ENCODE results near the gene HAUS5.

HAUS5 gene

DNA sequence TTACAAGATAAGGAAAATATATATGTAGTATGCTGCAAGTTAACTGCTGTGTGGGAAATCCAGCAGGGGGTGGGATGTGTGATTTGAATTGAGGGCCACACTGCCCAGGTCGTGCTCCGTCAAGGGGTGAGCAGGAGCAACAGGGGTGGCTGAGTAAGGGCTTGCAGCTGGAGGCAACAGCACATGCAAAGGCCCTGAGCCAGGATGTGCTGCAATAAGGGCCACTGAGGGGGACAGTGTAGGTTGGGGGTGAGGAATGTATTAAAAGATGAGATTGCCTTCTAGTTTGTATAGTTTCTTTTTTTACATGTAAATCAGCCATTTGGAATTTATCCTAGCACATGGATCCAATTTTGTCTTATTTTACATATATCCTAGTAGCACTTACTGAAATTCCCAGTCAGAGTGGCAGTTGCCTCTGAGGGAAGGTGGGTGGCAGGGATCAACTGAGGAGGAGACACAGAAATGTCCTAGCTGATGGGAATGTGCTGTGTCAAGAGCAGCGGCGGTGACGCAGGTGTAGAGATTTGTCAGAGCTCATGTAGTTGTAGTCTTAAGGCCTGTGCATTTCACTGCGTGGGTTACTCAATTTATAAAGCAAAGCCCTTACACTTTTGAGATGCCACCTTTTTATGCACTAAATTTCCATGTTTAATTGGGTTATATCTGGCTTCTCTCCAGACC is 10.9 kb downstream of the HAUS5 start:
- no peak overlapping the region for H3K27ac ChIP-seq (ENCODE audit: poor library complexity, severe bottlenecking)
- H3K27me3 ChIP-seq (ENCODE audit: insufficient read depth, poor library complexity, severe bottlenecking), result no peaks in the 10 kb centered on the region
- TF ChIP-seq CTCF (IDR thresholded peaks at IDR 0.05; ENCODE audit: poor library complexity, severe bottlenecking), result no peak
- ATAC-seq (ENCODE audit: low read depth) (no peak), DNase-seq (ENCODE audit: low spot score) (no peak)
- peaks cover 7% of the 10 kb centered on the region; the same call in 1 of the 2 replicates for H3K36me3 ChIP-seq (ENCODE audit: low read depth)
- H3K9me3 ChIP-seq (ENCODE audit: severe bottlenecking), result no peaks in the 10 kb centered on the region
- H3K4me3 ChIP-seq (ENCODE audit: severe bottlenecking), result no peak overlapping the region
- H3K4me1 ChIP-seq (ENCODE audit: insufficient read depth, poor library complexity, severe bottlenecking), result no peaks in the 10 kb centered on the region

- Histone ChIP-seq H3K4me3 (ENCODE audit: severe bottlenecking) (peak overlapping the region; percentile 86), H3K36me3 (ENCODE audit: low read depth) (peaks cover 36% of the 10 kb centered on the region), H3K4me1 (ENCODE audit: insufficient read depth, poor library complexity, severe bottlenecking) (peaks cover 2% of the 10 kb centered on the region), H3K9me3 (ENCODE audit: severe bottlenecking) (no peaks in the 10 kb centered on the region), H3K27ac (ENCODE audit: poor library complexity, severe bottlenecking) (peak overlapping the region; percentile 52), H3K27me3 (ENCODE audit: insufficient read depth, poor library complexity, severe bottlenecking) (no peaks in the 10 kb centered on the region)
- ATAC-seq (ENCODE audit: low read depth), result no peak
- TF ChIP-seq CTCF (IDR thresholded peaks at IDR 0.05; ENCODE audit: poor library complexity, severe bottlenecking), result no peak
- no peak for DNase-seq (ENCODE audit: low spot score)
Measured at GRCh38 chr19:35628264-35628564, 15.7 kb downstream of the HAUS5 start.

DNA sequence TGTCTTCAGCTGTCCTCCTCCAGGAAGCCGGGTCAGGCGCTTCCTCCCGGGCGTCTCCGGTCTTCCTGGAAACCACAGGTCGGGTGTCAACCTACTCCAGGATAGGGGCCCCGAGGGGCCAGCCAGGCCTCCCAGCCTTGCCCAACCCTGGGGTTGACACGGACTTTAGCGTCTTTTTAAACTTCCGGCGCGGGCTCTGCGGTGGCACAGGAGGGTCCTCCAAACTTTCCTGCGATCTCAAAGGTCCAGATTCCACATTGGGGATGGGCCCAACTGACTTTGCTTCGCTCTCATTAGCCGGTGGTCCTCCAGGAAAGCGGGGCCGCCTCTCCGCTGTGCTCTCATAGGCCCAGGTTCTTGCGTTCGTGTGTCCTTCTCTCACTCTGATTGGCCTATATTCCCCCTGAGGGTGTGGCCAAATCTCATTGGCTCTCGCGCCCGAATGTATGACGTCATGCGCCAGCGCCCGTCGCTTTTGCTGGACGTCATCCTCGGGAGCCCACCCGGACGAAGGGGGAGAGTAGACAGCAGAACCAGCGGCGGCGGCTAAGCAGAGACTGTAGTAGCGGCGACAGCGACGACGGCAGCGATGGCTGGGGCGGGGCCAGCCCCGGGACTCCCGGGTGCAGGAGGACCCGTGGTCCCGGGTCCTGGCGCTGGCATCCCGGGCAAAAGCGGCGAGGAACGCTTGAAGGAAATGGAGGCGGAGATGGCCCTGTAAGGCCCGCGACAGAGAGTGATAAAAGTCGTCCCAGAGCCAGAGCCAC is 16.2 kb downstream of the HAUS5 start, which contains the start of gene RBM42:
RBM42 (plus strand) TSS at position 472 of the 767 bp plus-strand sequence; CDS start at position 590, 118 bp downstream.
- peak; percentile 97 for DNase-seq (ENCODE audit: low spot score)
- Histone ChIP-seq H3K9me3 (ENCODE audit: severe bottlenecking) (no peaks in the 10 kb centered on the region), H3K27ac (ENCODE audit: poor library complexity, severe bottlenecking) (peak within 1 kb of the TSS; percentile 52), H3K4me3 (ENCODE audit: severe bottlenecking) (peak within 1 kb of the TSS; percentile 86), H3K36me3 (ENCODE audit: low read depth) (peaks cover 41% of the 10 kb centered on the region), H3K27me3 (ENCODE audit: insufficient read depth, poor library complexity, severe bottlenecking) (no peaks in the 10 kb centered on the region), H3K4me1 (ENCODE audit: insufficient read depth, poor library complexity, severe bottlenecking) (peaks cover 2% of the 10 kb centered on the region)
- TF ChIP-seq CTCF (IDR thresholded peaks at IDR 0.05; ENCODE audit: poor library complexity, severe bottlenecking), result no peak
- peak; percentile 100 for ATAC-seq (ENCODE audit: low read depth)

- Histone ChIP-seq H3K9me3 (ENCODE audit: severe bottlenecking) (no peaks in the 10 kb centered on the region), H3K27ac (ENCODE audit: poor library complexity, severe bottlenecking) (peak overlapping the region; percentile 52), H3K4me1 (ENCODE audit: insufficient read depth, poor library complexity, severe bottlenecking) (peaks cover 2% of the 10 kb centered on the region), H3K36me3 (ENCODE audit: low read depth) (peaks cover 47% of the 10 kb centered on the region), H3K27me3 (ENCODE audit: insufficient read depth, poor library complexity, severe bottlenecking) (no peaks in the 10 kb centered on the region), H3K4me3 (ENCODE audit: severe bottlenecking) (peak overlapping the region; percentile 86)
- TF ChIP-seq CTCF (IDR thresholded peaks at IDR 0.05; ENCODE audit: poor library complexity, severe bottlenecking), result no peak
- DNase-seq (ENCODE audit: low spot score) (no peak), ATAC-seq (ENCODE audit: low read depth) (no peak)
Measured at GRCh38 chr19:35629332-35629633, 16.7 kb downstream of the HAUS5 start.
